NCI-H128 (cell line): ENCODE data around the gene SPPL3.

Experiments
- DNase-seq: peaks from one replicate; lab custom pipeline; 2025; ENCODE audit not compliant: unreplicated experiment; lab: John Stamatoyannopoulos, UW

The SPPL3 gene

GRCh38 chr12:120790114-120790513 is 114.0 kb downstream of the SPPL3 start:
- DNase-seq = no peak

- DNase-seq = no peak
These were observed 116.3 kb downstream of the SPPL3 start for GRCh38 chr12:120787889-120788288.

- no peak for DNase-seq
These were observed 119.4 kb downstream of the SPPL3 start for GRCh38 chr12:120784804-120785203.

- no peak for DNase-seq
These were observed 121.0 kb downstream of the SPPL3 start for GRCh38 chr12:120783197-120783596.

GRCh38 chr12:120775862-120776552 is 128.2 kb downstream of the SPPL3 start:
- DNase-seq = no peak

GRCh38 chr12:120774169-120774916 is 129.8 kb downstream of the SPPL3 start:
- DNase-seq = no peak

GRCh38 chr12:120771097-120771496 is 133.1 kb downstream of the SPPL3 start:
- no peak for DNase-seq

GRCh38 chr12:120767071-120768024 is 136.8 kb downstream of the SPPL3 start:
- no peak for DNase-seq

GRCh38 chr12:120766566-120766965 is 137.6 kb downstream of the SPPL3 start:
- no peak for DNase-seq

GRCh38 chr12:120764816-120765215 is 139.3 kb downstream of the SPPL3 start:
- DNase-seq = no peak

- no peak for DNase-seq
These were observed 140.9 kb downstream of the SPPL3 start for GRCh38 chr12:120763250-120763649.

GRCh38 chr12:120762086-120762485 is 142.1 kb downstream of the SPPL3 start:
- no peak for DNase-seq

- peak; percentile 37 for DNase-seq
These were observed 142.6 kb downstream of the SPPL3 start for GRCh38 chr12:120761519-120761934.

GRCh38 chr12:120760349-120761254 is 143.6 kb downstream of the SPPL3 start:
- no peak for DNase-seq

GRCh38 chr12:120759591-120760348 is 144.4 kb downstream of the SPPL3 start:
- DNase-seq = peak; percentile 96

GRCh38 chr12:120758798-120759590 is 145.2 kb downstream of the SPPL3 start:
- DNase-seq = no peak

- no peak for DNase-seq
These were observed 146.2 kb downstream of the SPPL3 start for GRCh38 chr12:120757949-120758348.

GRCh38 chr12:120757226-120757742 is 146.9 kb downstream of the SPPL3 start:
- no peak for DNase-seq

GRCh38 chr12:120755269-120755668 is 148.9 kb downstream of the SPPL3 start:
- DNase-seq = no peak
